Cardiac septum (tissue), 1 donor: ENCODE data around the gene HAUS2. TPM values are rescaled to one million over a fixed set of nuclear protein-coding genes. Genes with fewer than 3 reads are reported as not detected.
A peak's percentile ranks its signal among the peaks of the same experiment; 100 is the strongest.

ENCODE experiments used
- DNase-seq: peaks from one replicate; pipeline ENCODE4 v3.0.0-alpha.2; 2020; ENCODE audit warnings: low spot score
- intact Hi-C: fragments of 100-400 bp; cut with DNase I; formaldehyde crosslinking; loops from one replicate; pipeline ENCODE4 v1.14.0; 2022
- long read RNA-seq: library from polyadenylated mRNA; unstranded; transcript quantifications from one replicate; pipeline ENCODE4 v2.0.0, GENCODE V29; 2021
- total RNA-seq: library from RNA; stranded (reverse); fragmentation: NEBNext Ultra II Directional; extraction: Animal tissue kit (Norgen Biotek cat#: 25700); gene quantifications from one replicate; pipeline ENCODE4 v1.2.1, GENCODE V29; 2021
- donor health status: DM: no; HTN: no; CAD: no.

HAUS2 gene
- 14.7 TPM for total RNA-seq
- long read RNA-seq, transcript HAUS2-201 (6 exons, 3,949 nt): major isoform, 7 of 15 reads
- long read RNA-seq, partial matches to known transcripts: 0 of 15 reads
- long read RNA-seq, other reads (novel, unspliced or antisense): 3 of 15 reads

GRCh38 chr15:42548249-42549031, at the start of gene HAUS2, which contains the start of gene LRRC57:
Gene HAUS2 (plus strand): TSS chr15:42548838. CDS start chr15:42548873, 35 bp downstream.
Gene LRRC57 (minus strand): TSS chr15:42548793. CDS start chr15:42548434, 359 bp downstream.
- intact Hi-C loops: loop anchor here (2.0 to 5.0 kb wide), 3 partner anchors 26 to 104 kb away; partner anchors contain the start of gene STARD9
- peak; percentile 95 for DNase-seq

- intact Hi-C loops: no loop called here
Measured at GRCh38 chr15:42499858-42500609, 48.6 kb upstream of the HAUS2 start.

DNA sequence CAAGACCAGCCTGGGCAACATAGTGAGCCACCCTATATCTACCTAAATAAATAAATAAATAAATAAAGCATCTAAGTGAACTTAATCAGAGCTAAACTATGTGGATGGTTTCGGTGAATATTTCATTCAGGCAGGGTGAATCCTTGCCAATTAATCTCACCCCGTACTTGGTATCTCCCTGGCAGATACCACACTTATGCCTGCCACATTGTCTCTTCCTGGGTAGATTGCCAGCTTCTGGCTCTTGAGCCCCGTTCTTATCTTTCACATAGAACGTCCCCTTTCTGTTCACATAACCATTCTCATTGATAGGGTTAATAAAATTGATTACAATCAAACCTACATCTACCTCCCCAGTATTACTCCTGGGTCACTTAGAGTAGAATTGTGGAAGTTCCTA, 46.2 kb upstream of the HAUS2 start:
- no peak for DNase-seq
- intact Hi-C loops: no loop called here

More at GRCh38 chr15:42499858-42500609, 48.6 kb upstream of the HAUS2 start:
- DNase-seq: no peak

DNA sequence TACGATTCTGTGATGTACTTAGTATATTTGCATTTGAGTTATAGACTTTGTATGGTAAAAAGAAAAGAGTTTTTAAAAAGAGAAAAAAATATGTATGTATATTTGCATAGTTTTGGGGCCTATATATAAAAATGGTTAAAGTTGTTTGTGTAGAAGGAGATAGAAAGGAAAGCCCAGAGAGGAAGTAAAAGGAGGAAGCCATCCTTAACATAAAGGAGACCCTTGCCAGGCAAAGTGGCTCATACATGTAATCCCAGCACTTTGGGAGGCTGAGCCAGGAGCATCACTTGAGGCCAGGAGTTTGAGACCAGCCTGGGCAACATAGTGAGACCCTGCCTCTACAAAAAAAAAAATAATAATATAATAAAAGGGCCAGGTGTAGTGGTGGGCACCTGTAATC, 44.8 kb upstream of the HAUS2 start:
- intact Hi-C loops: no loop called here
- DNase-seq: no peak

GRCh38 chr15:42504631-42505030, 44.0 kb upstream of the HAUS2 start:
- DNase-seq: no peak
- intact Hi-C loops: no loop called here

DNA sequence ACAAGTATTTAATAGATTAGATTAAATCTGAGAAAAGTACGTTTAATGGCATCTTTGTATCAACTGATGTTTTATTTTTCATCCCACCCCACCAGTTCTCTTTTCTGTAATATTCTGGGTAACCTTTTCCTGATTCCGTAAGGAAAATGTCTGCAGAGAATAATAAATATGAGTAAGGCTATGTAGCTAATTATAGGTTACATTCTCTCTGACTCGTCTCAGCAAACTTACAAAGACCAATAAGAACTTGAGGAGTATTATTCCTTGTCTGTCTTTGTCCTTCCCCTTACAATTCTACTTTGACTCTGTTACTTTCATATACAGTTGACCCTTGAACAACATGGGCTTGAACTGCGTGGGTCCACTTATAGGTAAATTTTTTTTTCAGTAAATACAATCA, 41.1 kb upstream of the HAUS2 start:
- intact Hi-C loops: no loop called here
- DNase-seq: no peak

GRCh38 chr15:42508263-42508690, 40.4 kb upstream of the HAUS2 start:
- intact Hi-C loops: no loop called here
- no peak for DNase-seq

- no peak for DNase-seq
- intact Hi-C loops: loop anchor here (5.0 kb wide), 1 partner anchor 37 kb away; the partner anchor contains the start of genes HAUS2 and LRRC57
Measured at GRCh38 chr15:42510258-42511006, 38.2 kb upstream of the HAUS2 start.

GRCh38 chr15:42511007-42511391, 37.6 kb upstream of the HAUS2 start:
- intact Hi-C loops: loop anchor here (5.0 kb wide), 1 partner anchor 36 kb away; the partner anchor contains the start of genes HAUS2 and LRRC57
- DNase-seq: no peak

DNA sequence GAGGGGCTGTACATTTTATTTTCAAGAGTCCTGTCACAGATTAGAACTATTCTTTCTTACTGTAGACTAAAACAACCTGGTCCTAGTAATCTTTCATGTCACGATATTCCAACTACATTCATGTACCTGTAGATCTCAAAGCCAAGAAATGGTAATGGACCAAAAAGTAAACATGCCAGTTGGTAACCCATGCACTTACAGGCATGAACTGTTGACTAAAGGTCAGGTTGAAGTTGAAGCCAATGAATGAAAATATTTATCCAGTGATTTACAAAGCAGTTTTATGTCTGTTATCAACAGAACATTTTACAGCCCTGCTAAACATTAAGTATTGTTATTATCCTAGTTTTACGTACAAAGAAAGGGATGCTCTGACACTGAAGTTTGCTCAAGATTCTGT, 25.3 kb upstream of the HAUS2 start:
- no peak for DNase-seq
- intact Hi-C loops: no loop called here

- intact Hi-C loops: no loop called here
- no peak for DNase-seq
Measured at GRCh38 chr15:42528970-42529369, 19.7 kb upstream of the HAUS2 start.

DNA sequence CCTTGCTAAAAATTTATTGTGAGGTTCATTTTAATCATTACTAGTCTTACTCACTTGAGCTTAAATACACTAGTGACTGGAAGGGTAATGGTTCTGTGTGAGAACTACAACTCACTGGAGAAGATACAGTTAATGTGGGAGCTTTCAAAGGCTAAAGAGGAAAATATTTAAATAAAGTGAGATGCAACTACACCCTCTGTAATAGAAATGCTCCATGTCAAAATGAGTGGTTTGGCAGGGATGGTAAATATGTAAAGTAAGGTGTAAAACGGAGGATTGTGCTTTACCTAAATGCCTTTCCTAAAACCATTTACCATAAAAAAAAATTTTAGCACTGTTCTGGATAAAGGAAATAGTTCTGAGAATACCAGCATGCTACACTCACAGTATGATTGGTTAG, 15.4 kb upstream of the HAUS2 start:
- no peak for DNase-seq
- intact Hi-C loops: no loop called here

DNA sequence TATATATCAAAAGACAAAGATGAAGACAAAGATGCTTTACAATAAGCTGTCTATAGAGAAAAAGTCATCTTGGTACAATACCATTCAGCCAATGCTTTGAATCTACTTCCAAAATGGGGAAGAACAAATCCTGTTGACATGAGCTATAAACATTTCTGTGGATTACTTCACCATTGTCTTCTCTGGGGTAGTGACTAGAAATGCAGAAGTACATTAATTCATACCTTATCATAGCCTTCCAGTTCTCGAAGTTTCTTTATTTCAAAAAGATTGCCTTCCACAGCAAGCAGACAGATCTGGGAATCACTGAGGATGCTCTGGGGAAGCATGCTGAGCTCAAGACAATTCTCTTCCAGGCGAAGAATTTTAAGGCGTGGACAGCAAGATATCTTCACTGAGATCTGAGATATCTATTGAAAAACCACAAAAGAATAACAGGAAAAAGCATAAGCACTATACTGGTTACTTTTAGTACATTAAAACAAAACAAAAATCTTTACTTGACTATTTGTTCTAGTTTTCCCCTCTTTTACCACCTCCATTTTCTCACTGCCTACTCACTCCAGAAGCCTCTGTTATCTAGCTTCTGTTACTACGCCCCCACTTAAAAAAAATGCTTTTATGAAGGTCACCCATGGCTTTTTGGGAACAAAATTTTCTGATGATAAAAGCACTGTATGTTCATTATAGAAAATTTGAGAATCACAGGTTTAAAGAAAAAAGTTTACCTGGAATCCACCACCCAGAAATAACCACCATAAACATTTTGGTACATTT, 3.6 kb upstream of the HAUS2 start:
- intact Hi-C loops: loop anchor here (5.0 kb wide), 2 partner anchors 33 to 107 kb away; no protein-coding TSS in a partner anchor
- DNase-seq: no peak

- DNase-seq: no peak
Measured at GRCh38 chr15:42547918-42548248, 755 bp upstream of the HAUS2 start.

DNA sequence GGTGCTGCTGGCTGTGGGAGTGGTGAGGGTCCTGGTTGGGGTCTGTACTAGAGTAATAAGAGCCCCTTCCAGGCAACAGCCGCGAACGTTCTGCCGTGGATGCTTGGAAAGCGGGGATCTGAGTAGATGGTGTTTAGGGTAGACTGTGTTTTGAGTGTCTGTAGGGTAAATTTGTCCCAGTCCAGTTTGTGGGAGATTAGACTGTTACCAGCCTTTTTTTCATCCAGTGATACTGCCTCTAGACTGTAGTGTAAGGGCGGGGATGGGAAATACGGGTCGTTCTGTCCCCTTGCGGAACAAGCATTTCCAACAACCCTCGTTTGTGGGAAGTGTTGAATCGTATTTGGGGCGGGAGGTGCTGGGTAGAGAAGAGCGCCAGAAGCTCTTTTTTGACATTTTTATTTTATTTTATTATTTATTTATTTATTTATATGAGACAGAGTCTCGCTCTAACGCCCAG, 424 bp downstream of the HAUS2 start:
- DNase-seq: no peak
- intact Hi-C loops: loop anchor here (2.0 to 5.0 kb wide), 3 partner anchors 26 to 103 kb away; partner anchors contain the start of gene STARD9

More at GRCh38 chr15:42547918-42548248, 755 bp upstream of the HAUS2 start:
- intact Hi-C loops: loop anchor here (2.0 to 5.0 kb wide), 3 partner anchors 27 to 104 kb away; partner anchors contain the start of gene STARD9

GRCh38 chr15:42549741-42550392, 1.2 kb downstream of the HAUS2 start:
- no peak for DNase-seq
- intact Hi-C loops: loop anchor here (2.0 to 5.0 kb wide), 3 partner anchors 25 to 102 kb away; partner anchors contain the start of gene STARD9

DNA sequence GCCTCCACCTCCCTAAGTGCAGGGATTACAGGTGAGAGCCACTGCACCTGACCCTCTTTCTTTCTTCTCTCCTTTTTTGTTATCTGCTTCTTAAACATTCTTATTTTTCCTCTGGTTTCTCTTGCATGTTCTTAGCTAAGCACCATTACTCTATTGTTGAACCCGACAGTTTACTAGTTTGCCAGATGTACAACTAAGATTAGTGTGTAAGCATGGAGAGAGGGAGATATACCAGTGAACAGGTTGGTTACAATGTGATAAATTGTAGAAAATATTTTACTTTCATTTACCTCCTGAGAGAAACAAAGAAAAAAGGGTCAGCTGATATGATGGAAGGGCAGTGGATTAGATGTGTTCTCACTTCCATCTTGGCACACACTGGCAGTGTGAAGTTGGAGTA, 4.9 kb downstream of the HAUS2 start:
- no peak for DNase-seq
- intact Hi-C loops: no loop called here
